Lung (tissue), 12 donors: Measurements from ENCODE around the gene PRAMEF1. TPM values are rescaled to one million over a fixed set of nuclear protein-coding genes. Genes with fewer than 3 reads are reported as not detected.

Source experiments
- ATAC-seq: fragments of 200-7000 bp; cut with Tn5 transposase; one replicate; pipeline ENCODE4 v1.9.1; 2020; ENCODE audit warnings: moderate number of reproducible peaks; ENCODE audit not compliant: insufficient read depth, low FRiP score
- DNase-seq, 3 donors: peaks; one replicate each; pipeline ENCODE4 v3.0.0-alpha.2; 2013 to 2017
- H3K27ac ChIP-seq, 2 donors: one replicate each; pipeline ENCODE4 v1.5.1; 2013; ENCODE audit warnings: mild to moderate bottlenecking in 2 of 2, moderate library complexity in 2 of 2, control low read depth in 1 of 2, inconsistent platforms in 1 of 2, low read depth in 1 of 2, low read length in 1 of 2
- H3K27me3 ChIP-seq, 3 donors: one replicate each; pipeline ENCODE4 v1.5.1; 2013; ENCODE audit warnings: low read length in 2 of 3; ENCODE audit not compliant: control insufficient read depth in 3 of 3, insufficient read depth in 3 of 3
- H3K36me3 ChIP-seq, 4 donors: one replicate each; pipeline ENCODE4 v1.5.1; 2013; ENCODE audit warnings: low read length in 4 of 4, mild to moderate bottlenecking in 1 of 4, moderate library complexity in 1 of 4; ENCODE audit not compliant: control insufficient read depth in 4 of 4, insufficient read depth in 4 of 4
- H3K4me1 ChIP-seq, 5 donors: one replicate each; pipeline ENCODE4 v1.5.1; 2013; ENCODE audit warnings: low read length in 5 of 5, mild to moderate bottlenecking in 2 of 5, moderate library complexity in 1 of 5; ENCODE audit not compliant: control insufficient read depth in 5 of 5, insufficient read depth in 5 of 5
- H3K4me3 ChIP-seq: one replicate; pipeline ENCODE4 v1.5.1; 2013; ENCODE audit warnings: mild to moderate bottlenecking, control low read depth, moderate library complexity
- H3K9ac ChIP-seq, 2 donors: one replicate each; pipeline ENCODE4 v1.5.1; 2013; ENCODE audit warnings: low read length in 2 of 2, control low read depth in 1 of 2; ENCODE audit not compliant: insufficient read depth in 1 of 2
- H3K9me3 ChIP-seq, 4 donors: one replicate each; pipeline ENCODE4 v1.5.1; 2013; ENCODE audit warnings: low read length in 3 of 4, mild to moderate bottlenecking in 1 of 4, moderate library complexity in 1 of 4; ENCODE audit not compliant: control insufficient read depth in 4 of 4, insufficient read depth in 3 of 4
- CTCF ChIP-seq: IDR thresholded peaks from 2 replicates; pipeline ENCODE4 v1.5.1; 2012; ENCODE audit warnings: mild to moderate bottlenecking; ENCODE audit errors: control extremely low read depth, extremely low read depth
- WGBS, 2 donors: extraction: QIAGEN DNeasy Blood & Tissue Kit; methylation state at CpG; one replicate each; pipeline ENCODE4 v1.1.7; 2013; 5-methylcytosine and 5-hydroxymethylcytosine counted together
- polyA plus RNA-seq, 2 donors: library from polyadenylated mRNA; stranded (reverse); fragments of 200-250 nt; gene quantifications; one replicate each; pipeline ENCODE4 v1.2.1, GENCODE V29; 2013
- total RNA-seq, 2 donors: library from RNA; depleted of rRNA in 1 of 2; stranded (reverse); fragments of >200 nt in 1 of 2; gene quantifications; one replicate each; pipeline ENCODE4 v1.2.1, GENCODE V29; 2014 to 2021
- donor health status: control.
- donor health status: control.
- donor health status: Bipolar disorder and iron deficiency.
- donor health status: healthy.
- donor health status: DM: yes; HTN: yes; CAD: no.

The PRAMEF1 gene
- total and polyA plus RNA-seq, 4 donors: not detected

- Histone ChIP-seq H3K4me3 (no peak overlapping the region), H3K4me1 (no peaks in the 10 kb centered on the region), H3K9ac (no peak overlapping the region), H3K9me3 (peaks cover 0 to 10% (median 5%) of the 10 kb centered on the region in 4 donors), H3K27ac (no peak overlapping the region), H3K36me3 (no peaks in the 10 kb centered on the region), H3K27me3 (no peaks in the 10 kb centered on the region)
- ATAC-seq: no peak
- DNase-seq: no peak
- no peak for TF ChIP-seq CTCF
Measured at GRCh38 chr1:12748778-12749355, 42.3 kb upstream of the PRAMEF1 start.

GRCh38 chr1:12754738-12755137, 36.5 kb upstream of the PRAMEF1 start:
- Histone ChIP-seq H3K27ac (no peak overlapping the region), H3K9me3 (no peaks in the 10 kb centered on the region), H3K27me3 (no peaks in the 10 kb centered on the region), H3K36me3 (no peaks in the 10 kb centered on the region), H3K4me3 (no peak overlapping the region), H3K9ac (no peak overlapping the region), H3K4me1 (no peaks in the 10 kb centered on the region)
- WGBS, 2 donors: 83 to 85% methylated on average over 4 of the region's 4 CpGs
- TF ChIP-seq CTCF: no peak
- DNase-seq: no peak
- no peak for ATAC-seq

DNA sequence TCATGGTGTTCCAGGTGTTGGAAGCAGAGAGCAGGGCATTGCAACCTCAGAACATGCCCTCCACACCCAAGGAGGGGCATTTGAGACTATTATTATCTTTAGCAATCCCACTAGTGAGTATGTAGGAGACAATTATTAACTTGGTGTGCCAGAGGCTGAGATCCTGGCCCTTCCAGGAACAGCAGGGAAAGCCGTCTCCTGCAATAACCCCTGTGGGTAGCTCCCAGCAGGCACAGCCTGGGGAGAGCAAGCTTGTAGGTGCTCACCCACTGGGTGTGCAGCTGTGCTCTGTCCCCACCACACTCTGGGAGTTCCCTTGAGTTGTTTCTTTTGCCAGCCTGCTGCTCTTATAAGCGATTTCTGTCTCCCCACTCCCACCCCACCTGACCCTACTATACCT, 34.9 kb upstream of the PRAMEF1 start:
- Histone ChIP-seq H3K4me3 (no peak overlapping the region), H3K27ac (no peak overlapping the region), H3K9ac (no peak overlapping the region), H3K9me3 (no peaks in the 10 kb centered on the region), H3K27me3 (no peaks in the 10 kb centered on the region), H3K4me1 (no peaks in the 10 kb centered on the region), H3K36me3 (no peaks in the 10 kb centered on the region)
- no peak for DNase-seq
- WGBS, 2 donors: 56 to 66% methylated on average over 2 of the region's 2 CpGs
- TF ChIP-seq CTCF: no peak
- no peak for ATAC-seq

DNA sequence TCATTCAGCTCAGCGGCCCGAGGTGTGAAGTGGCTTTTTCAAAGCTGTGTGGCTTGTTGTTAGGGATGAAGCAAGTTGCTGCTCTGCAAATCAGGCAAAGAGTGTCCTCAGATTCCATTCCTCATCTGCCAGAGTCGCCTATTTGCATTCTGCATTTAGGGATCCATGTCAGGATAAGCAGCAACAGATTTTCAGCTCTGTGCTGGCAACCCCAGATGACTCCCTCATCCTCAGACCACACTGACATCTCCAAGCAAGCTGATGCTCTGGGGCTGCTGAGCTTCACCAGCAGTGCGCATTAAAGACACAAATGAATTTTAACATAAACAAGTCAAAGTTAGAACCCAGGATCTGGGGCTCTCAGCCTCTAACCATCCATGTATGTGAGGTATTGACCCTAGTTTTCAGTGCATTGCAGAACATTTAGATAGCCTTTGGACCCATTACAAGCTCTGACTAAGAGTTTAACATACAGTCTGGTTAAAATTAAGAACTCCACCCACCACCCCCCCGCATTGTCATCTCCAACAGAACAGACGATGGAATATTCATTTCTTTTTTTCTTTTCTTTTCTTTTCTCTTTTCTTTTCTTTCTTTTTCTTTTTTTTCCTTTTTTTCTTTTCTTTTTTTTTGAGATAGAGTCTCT, 34.3 kb upstream of the PRAMEF1 start:
- H3K9ac ChIP-seq: no peak overlapping the region
- H3K36me3 ChIP-seq: no peaks in the 10 kb centered on the region
- DNase-seq (no peak), ATAC-seq (no peak)
- no peak for TF ChIP-seq CTCF
- H3K9me3 ChIP-seq: no peaks in the 10 kb centered on the region
- no peak overlapping the region for H3K27ac ChIP-seq
- H3K4me1 ChIP-seq: no peaks in the 10 kb centered on the region
- 80 to 83% methylated on average over 6 of the region's 6 CpGs for WGBS, 2 donors
- H3K4me3 ChIP-seq: no peak overlapping the region
- H3K27me3 ChIP-seq: no peaks in the 10 kb centered on the region
